Neural cell (in vitro differentiated cells): ENCODE data around the gene RNU6-8. TPM values are rescaled to one million over a fixed set of nuclear protein-coding genes. Genes with fewer than 3 reads are reported as not detected.

Experiments used
- H2AFZ ChIP-seq: fragments of 200-600, 300-800 bp; sonication (generic), shearing (Covaris generic); 2 replicates; pipeline ENCODE4 v1.6.0; 2014; ENCODE audit warnings: low read depth, mild to moderate bottlenecking, antibody characterized with exemption, low read length, moderate library complexity
- H3F3A ChIP-seq: fragments of 200-600 bp; shearing (Covaris generic); 2 replicates; pipeline ENCODE4 v1.6.1; 2016; ENCODE audit warnings: mild to moderate bottlenecking, moderate library complexity, mixed read lengths, antibody characterized with exemption, low read length; ENCODE audit not compliant: insufficient read depth, poor library complexity, severe bottlenecking
- H3K27ac ChIP-seq: fragments of 200-600, 300-800 bp; sonication (generic), shearing (Covaris generic); 2 replicates; pipeline ENCODE4 v1.5.1; 2014; ENCODE audit warnings: mild to moderate bottlenecking, low read length, moderate library complexity
- H3K27me3 ChIP-seq: fragments of 300-800, 200-600 bp; sonication (generic), shearing (Covaris generic); 2 replicates; pipeline ENCODE4 v1.6.0; 2014; ENCODE audit warnings: mild to moderate bottlenecking, low read depth, low read length, moderate library complexity; ENCODE audit not compliant: insufficient read depth
- H3K36me3 ChIP-seq: fragments of 300-800, 200-600 bp; sonication (generic), shearing (Covaris generic); 2 replicates; pipeline ENCODE4 v1.5.1; 2014; ENCODE audit warnings: mild to moderate bottlenecking, antibody characterized with exemption, low read length, moderate library complexity; ENCODE audit not compliant: insufficient read depth
- H3K4me2 ChIP-seq: fragments of 300-800, 200-600 bp; sonication (generic), shearing (Covaris generic); 2 replicates; pipeline ENCODE4 v1.6.0; 2014; ENCODE audit warnings: mild to moderate bottlenecking, low read length
- H3K4me3 ChIP-seq: fragments of 300-800, 200-600 bp; sonication (generic), shearing (Covaris generic); 2 replicates; pipeline ENCODE4 v1.5.1; 2014; ENCODE audit warnings: mild to moderate bottlenecking, low read length, moderate library complexity
- H3K79me2 ChIP-seq: fragments of 200-600 bp; shearing (Covaris generic); replicated peaks from 2 replicates; pipeline ENCODE4 v1.6.0; 2014; ENCODE audit warnings: mild to moderate bottlenecking, low read length, moderate library complexity; ENCODE audit not compliant: insufficient read depth
- H3K9ac ChIP-seq: fragments of 300-800, 200-600 bp; sonication (generic), shearing (Covaris generic); 2 replicates; pipeline ENCODE4 v1.6.1; 2016; ENCODE audit warnings: mild to moderate bottlenecking, low read length, mixed read lengths
- H3K9me2 ChIP-seq: fragments of 200-600 bp; shearing (Covaris generic); 2 replicates; pipeline ENCODE4 v1.6.1; 2016; ENCODE audit warnings: mild to moderate bottlenecking, low read length, mixed read lengths; ENCODE audit not compliant: insufficient read depth
- H3K9me3 ChIP-seq: fragments of 200-600, 300-800 bp; sonication (generic), shearing (Covaris generic); 2 replicates; pipeline ENCODE4 v1.6.1; 2016; ENCODE audit warnings: mild to moderate bottlenecking, mixed run types, low read length, moderate library complexity, mixed read lengths
- H4K20me1 ChIP-seq: fragments of 200-600 bp; shearing (Covaris generic); 2 replicates; pipeline ENCODE4 v1.6.1; 2016; ENCODE audit warnings: mild to moderate bottlenecking, mixed run types; ENCODE audit not compliant: insufficient read depth
- EP300 ChIP-seq: fragments of 450-650 bp; conservative IDR thresholded peaks from 2 replicates; pipeline ENCODE4 v1.6.1; 2014; ENCODE audit warnings: antibody characterized with exemption, mild to moderate bottlenecking, moderate library complexity; ENCODE audit not compliant: poor library complexity, severe bottlenecking
- EZH2 ChIP-seq: fragments of 200-600, 300-800 bp; shearing (Covaris generic), sonication (generic); IDR thresholded peaks from 2 replicates; pipeline ENCODE4 v1.6.1; 2014; ENCODE audit warnings: antibody characterized with exemption, low read length, borderline replicate concordance, mild to moderate bottlenecking; ENCODE audit not compliant: insufficient read depth, poor library complexity, severe bottlenecking
- MXI1 ChIP-seq: fragments of 450-650 bp; conservative IDR thresholded peaks from 2 replicates; pipeline ENCODE4 v1.6.1; 2014; ENCODE audit warnings: antibody characterized with exemption, mild to moderate bottlenecking; ENCODE audit not compliant: poor library complexity, severe bottlenecking
- POLR2AphosphoS5 ChIP-seq: IDR thresholded peaks from 2 replicates; pipeline ENCODE4 v1.6.1; 2012
- RAD21 ChIP-seq: fragments of 450-650 bp; conservative IDR thresholded peaks from 2 replicates; pipeline ENCODE4 v1.6.1; 2014; ENCODE audit warnings: antibody characterized with exemption, mild to moderate bottlenecking, moderate library complexity
- SMC3 ChIP-seq: fragments of 450-650 bp; conservative IDR thresholded peaks from 2 replicates; pipeline ENCODE4 v1.6.1; 2014; ENCODE audit warnings: antibody characterized with exemption, mild to moderate bottlenecking, moderate library complexity; ENCODE audit not compliant: poor library complexity
- TAF1 ChIP-seq: IDR thresholded peaks from 2 replicates; pipeline ENCODE4 v1.6.1; 2012; ENCODE audit warnings: low read depth
- polyA plus RNA-seq: library from polyadenylated mRNA; depleted of rRNA; stranded (reverse); fragments of >200 nt; gene quantifications from 2 replicates; pipeline ENCODE4 v1.2.3, GENCODE V29; 2014
- TF ChIP-seq, protein P1 (sequence below): IDR thresholded peaks from 2 replicates; pipeline ENCODE4 v1.6.1; 2012; ENCODE audit warnings: borderline replicate concordance
- TF ChIP-seq, protein P2 (sequence below): fragments of 450-650 bp; IDR thresholded peaks from 2 replicates; pipeline ENCODE4 v1.5.1; 2014; ENCODE audit warnings: antibody characterized with exemption, mild to moderate bottlenecking, moderate library complexity; ENCODE audit not compliant: poor library complexity, severe bottlenecking

Gene RNU6-8
- polyA plus RNA-seq, 1 donor from 2014 or later = not detected

DNA sequence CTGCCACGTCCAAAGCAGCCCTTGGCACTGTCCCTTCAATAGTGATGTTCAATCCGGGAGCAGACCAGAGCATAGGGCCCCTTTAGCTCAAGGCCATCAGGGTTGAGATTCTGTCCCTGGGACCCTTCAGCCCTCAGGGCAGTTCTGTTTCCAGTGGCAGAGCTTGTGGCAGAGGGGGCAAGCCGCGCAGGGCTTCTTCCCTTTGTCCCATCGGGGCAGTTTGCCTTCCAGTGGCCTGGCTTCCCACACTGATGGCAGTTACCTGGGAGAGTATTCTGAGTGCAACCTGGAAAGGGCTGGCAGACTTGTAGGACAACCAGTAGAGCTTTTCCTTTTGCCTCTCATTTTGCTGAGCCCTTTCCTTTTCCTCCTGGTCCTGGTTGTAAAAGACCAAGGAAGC lies 43.7 kb upstream of the RNU6-8 start:
- H3K4me3 ChIP-seq = no peak overlapping the region

DNA sequence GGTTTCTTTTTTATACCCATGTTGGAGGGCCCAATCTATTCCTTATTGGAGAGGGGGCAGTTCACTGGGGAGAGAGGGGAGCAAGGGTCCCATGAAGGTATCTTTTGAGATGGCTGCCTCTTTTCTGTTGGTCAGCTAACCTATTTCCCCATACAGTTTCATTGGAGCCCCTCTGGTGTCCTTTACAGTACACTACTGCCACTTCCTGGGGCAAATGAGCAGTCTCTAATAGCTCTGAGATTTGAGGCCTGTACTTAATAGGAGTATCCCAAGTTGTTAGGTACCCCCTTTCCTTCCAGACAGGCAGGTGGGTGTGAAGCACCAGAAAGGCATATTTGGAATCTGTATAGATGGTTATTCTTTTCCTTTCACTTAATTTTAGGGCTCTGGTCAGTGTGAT lies 41.3 kb upstream of the RNU6-8 start:
- Histone ChIP-seq H3K9me2 (no peaks in the 10 kb centered on the region), H3K27me3 (no peaks in the 10 kb centered on the region), H4K20me1 (no peaks in the 10 kb centered on the region), H2AFZ (no peak overlapping the region), H3K9me3 (no peaks in the 10 kb centered on the region), H3F3A (no peaks in the 10 kb centered on the region), H3K9ac (no peak overlapping the region), H3K36me3 (no peaks in the 10 kb centered on the region), H3K4me2 (no peak overlapping the region), H3K4me3 (no peak overlapping the region), H3K27ac (no peak overlapping the region), H3K79me2 (no peaks in the 10 kb centered on the region)
- TF ChIP-seq POLR2AphosphoS5 (no peak), EP300 (no peak), RAD21 (no peak), SMC3 (no peak)

More for the DNA sequence above, 43.7 kb upstream of the RNU6-8 start:
- no peaks in the 10 kb centered on the region for H3F3A ChIP-seq
- H3K27ac ChIP-seq = no peak overlapping the region
- no peaks in the 10 kb centered on the region for H3K79me2 ChIP-seq
- no peaks in the 10 kb centered on the region for H3K9me2 ChIP-seq
- H3K27me3 ChIP-seq = no peaks in the 10 kb centered on the region
- H4K20me1 ChIP-seq = no peaks in the 10 kb centered on the region
- H3K9me3 ChIP-seq = no peaks in the 10 kb centered on the region
- TF ChIP-seq EP300 (no peak), RAD21 (no peak), SMC3 (no peak), EZH2 (no peak), POLR2AphosphoS5 (no peak), TAF1 (no peak), MXI1 (no peak)
- TF ChIP-seq, protein P1, sequence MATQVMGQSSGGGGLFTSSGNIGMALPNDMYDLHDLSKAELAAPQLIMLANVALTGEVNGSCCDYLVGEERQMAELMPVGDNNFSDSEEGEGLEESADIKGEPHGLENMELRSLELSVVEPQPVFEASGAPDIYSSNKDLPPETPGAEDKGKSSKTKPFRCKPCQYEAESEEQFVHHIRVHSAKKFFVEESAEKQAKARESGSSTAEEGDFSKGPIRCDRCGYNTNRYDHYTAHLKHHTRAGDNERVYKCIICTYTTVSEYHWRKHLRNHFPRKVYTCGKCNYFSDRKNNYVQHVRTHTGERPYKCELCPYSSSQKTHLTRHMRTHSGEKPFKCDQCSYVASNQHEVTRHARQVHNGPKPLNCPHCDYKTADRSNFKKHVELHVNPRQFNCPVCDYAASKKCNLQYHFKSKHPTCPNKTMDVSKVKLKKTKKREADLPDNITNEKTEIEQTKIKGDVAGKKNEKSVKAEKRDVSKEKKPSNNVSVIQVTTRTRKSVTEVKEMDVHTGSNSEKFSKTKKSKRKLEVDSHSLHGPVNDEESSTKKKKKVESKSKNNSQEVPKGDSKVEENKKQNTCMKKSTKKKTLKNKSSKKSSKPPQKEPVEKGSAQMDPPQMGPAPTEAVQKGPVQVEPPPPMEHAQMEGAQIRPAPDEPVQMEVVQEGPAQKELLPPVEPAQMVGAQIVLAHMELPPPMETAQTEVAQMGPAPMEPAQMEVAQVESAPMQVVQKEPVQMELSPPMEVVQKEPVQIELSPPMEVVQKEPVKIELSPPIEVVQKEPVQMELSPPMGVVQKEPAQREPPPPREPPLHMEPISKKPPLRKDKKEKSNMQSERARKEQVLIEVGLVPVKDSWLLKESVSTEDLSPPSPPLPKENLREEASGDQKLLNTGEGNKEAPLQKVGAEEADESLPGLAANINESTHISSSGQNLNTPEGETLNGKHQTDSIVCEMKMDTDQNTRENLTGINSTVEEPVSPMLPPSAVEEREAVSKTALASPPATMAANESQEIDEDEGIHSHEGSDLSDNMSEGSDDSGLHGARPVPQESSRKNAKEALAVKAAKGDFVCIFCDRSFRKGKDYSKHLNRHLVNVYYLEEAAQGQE = no peak
- TF ChIP-seq, protein P2, sequence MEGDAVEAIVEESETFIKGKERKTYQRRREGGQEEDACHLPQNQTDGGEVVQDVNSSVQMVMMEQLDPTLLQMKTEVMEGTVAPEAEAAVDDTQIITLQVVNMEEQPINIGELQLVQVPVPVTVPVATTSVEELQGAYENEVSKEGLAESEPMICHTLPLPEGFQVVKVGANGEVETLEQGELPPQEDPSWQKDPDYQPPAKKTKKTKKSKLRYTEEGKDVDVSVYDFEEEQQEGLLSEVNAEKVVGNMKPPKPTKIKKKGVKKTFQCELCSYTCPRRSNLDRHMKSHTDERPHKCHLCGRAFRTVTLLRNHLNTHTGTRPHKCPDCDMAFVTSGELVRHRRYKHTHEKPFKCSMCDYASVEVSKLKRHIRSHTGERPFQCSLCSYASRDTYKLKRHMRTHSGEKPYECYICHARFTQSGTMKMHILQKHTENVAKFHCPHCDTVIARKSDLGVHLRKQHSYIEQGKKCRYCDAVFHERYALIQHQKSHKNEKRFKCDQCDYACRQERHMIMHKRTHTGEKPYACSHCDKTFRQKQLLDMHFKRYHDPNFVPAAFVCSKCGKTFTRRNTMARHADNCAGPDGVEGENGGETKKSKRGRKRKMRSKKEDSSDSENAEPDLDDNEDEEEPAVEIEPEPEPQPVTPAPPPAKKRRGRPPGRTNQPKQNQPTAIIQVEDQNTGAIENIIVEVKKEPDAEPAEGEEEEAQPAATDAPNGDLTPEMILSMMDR = no peak
- H2AFZ ChIP-seq = no peak overlapping the region
- H3K36me3 ChIP-seq = no peaks in the 10 kb centered on the region
- H3K9ac ChIP-seq = no peak overlapping the region
- no peak overlapping the region for H3K4me2 ChIP-seq

DNA sequence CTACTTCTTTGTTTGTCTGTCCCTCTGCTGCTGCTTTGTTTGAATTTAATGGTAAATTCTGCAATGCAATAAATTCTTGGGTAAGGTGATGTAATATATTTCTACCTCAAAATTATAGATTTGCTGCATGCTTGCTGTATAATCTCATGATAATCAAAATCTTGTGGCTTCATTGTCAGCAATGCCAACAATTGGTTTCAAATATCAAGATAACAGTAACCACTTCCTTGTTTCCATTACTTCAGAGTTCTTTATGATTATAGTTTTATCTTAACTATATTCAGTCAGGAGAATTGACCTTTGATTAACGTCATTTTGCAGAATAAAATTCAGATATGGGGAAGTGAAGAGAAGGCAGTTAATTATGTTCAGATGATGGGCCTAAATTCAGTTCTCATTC lies 30.2 kb upstream of the RNU6-8 start:
- no peak overlapping the region for H3K27ac ChIP-seq
- no peak overlapping the region for H2AFZ ChIP-seq
- H3K9me2 ChIP-seq = no peaks in the 10 kb centered on the region
- TF ChIP-seq EZH2 = no peak
- TF ChIP-seq, protein P1 = no peak
- TF ChIP-seq EP300 = no peak
- no peak for TF ChIP-seq TAF1
- TF ChIP-seq POLR2AphosphoS5 = no peak
- no peak for TF ChIP-seq SMC3
- TF ChIP-seq, protein P2 = no peak
- TF ChIP-seq MXI1 = no peak
- no peak for TF ChIP-seq RAD21
- H3K9me3 ChIP-seq = no peaks in the 10 kb centered on the region
- H3F3A ChIP-seq = no peaks in the 10 kb centered on the region
- H3K36me3 ChIP-seq = no peaks in the 10 kb centered on the region
- H3K27me3 ChIP-seq = no peaks in the 10 kb centered on the region
- H3K4me2 ChIP-seq = no peak overlapping the region
- H3K4me3 ChIP-seq = no peak overlapping the region
- H3K9ac ChIP-seq = no peak overlapping the region
- no peaks in the 10 kb centered on the region for H3K79me2 ChIP-seq
- no peaks in the 10 kb centered on the region for H4K20me1 ChIP-seq
